Ovary (tissue), 9 donors: ENCODE measurements around the gene SH3BP4. TPM values are rescaled to one million over a fixed set of nuclear protein-coding genes. Genes with fewer than 3 reads are reported as not detected.

ENCODE experiments used
- DNase-seq, 5 donors: peaks; one replicate each; pipeline ENCODE4 v3.0.0-alpha.2; 2019 to 2020
- H3K27ac ChIP-seq, 2 donors: fragments of 200-600 bp; one replicate each; pipeline versions ENCODE4 v1.5.1 to v1.8.0; 2019 to 2022
- H3K27me3 ChIP-seq: fragments of 200-600 bp; one replicate; pipeline ENCODE4 v1.8.0; 2022
- H3K36me3 ChIP-seq: fragments of 200-600 bp; sonication (generic); one replicate; pipeline ENCODE4 v1.5.1; 2019
- H3K4me1 ChIP-seq: one replicate; pipeline ENCODE4 v1.8.1; 2013; ENCODE audit warnings: mild to moderate bottlenecking, moderate library complexity; ENCODE audit not compliant: insufficient read depth
- H3K4me3 ChIP-seq: fragments of 200-600 bp; sonication (generic); one replicate; pipeline ENCODE4 v1.5.1; 2017
- H3K9me3 ChIP-seq, 2 donors: fragments of 200-600 bp in 1 of 2; sonication (generic) in 1 of 2; one replicate each; pipeline versions ENCODE4 v1.5.1 to v1.8.1; 2013 to 2019; ENCODE audit warnings: mild to moderate bottlenecking in 1 of 2, moderate library complexity in 1 of 2
- CTCF ChIP-seq, 3 donors: fragments of 450-650 bp in 2 of 3; fragments of 200-600 bp in 1 of 3; IDR thresholded peaks; one replicate each; pipeline versions ENCODE4 v1.5.1 to v1.8.0; 2016 to 2022; ENCODE audit warnings: antibody characterized with exemption in 3 of 3, mild to moderate bottlenecking in 1 of 3
- EP300 ChIP-seq: sonication (generic); formaldehyde crosslinking; IDR thresholded peaks from one replicate; pipeline ENCODE4 v1.6.1; 2017; ENCODE audit warnings: antibody characterized with exemption
- POLR2A ChIP-seq: fragments of 450-650 bp; IDR thresholded peaks from one replicate; pipeline ENCODE4 v1.6.1; 2017; ENCODE audit warnings: antibody characterized with exemption, mild to moderate bottlenecking, moderate library complexity
- WGBS, 3 donors: extraction: QIAGEN DNeasy Blood & Tissue Kit in 1 of 3; methylation state at CpG; one replicate each; pipeline versions ENCODE4 v1.1.5 to v1.1.7; 2013 to 2017; 5-methylcytosine and 5-hydroxymethylcytosine counted together
- intact Hi-C, 4 donors: fragments of 100-400 bp; cut with DNase I; formaldehyde crosslinking; loops; one replicate each; pipeline versions ENCODE4 v1.11.0 to v1.15.1; 2022 to 2023
- polyA plus RNA-seq, 2 donors: library from polyadenylated mRNA; stranded (reverse); fragments of 200-250 nt in 1 of 2; fragments of 350-450 nt in 1 of 2; fragmentation: Illumina TruSeq in 1 of 2; extraction: RNeasy Lipid Tissue Mini Kit (QIAGEN cat#74804) in 1 of 2; gene quantifications; one replicate each; pipeline ENCODE4 v1.2.3, GENCODE V29; 2013 to 2014
- total RNA-seq, 7 donors: library from RNA; depleted of rRNA in 2 of 7; stranded (reverse); fragments of >200 nt in 2 of 7; fragmentation: NEBNext Ultra II Directional in 3 of 7; extraction: Animal tissue kit (Norgen Biotek cat#: 25700) in 3 of 7; gene quantifications; one replicate each; pipeline versions ENCODE4 v1.1.0 to v1.2.4, GENCODE V29; 2016 to 2023
- donor health status: DM: no; HTN: no; CAD: no; lungs with moderate emphysema.
- donor health status: DM: no; HTN: no; CAD: no.
- donor health status: Bipolar disorder and iron deficiency.
- donor health status: DM: yes; HTN: yes; CAD: no.
- donor health status: DM: no; HTN: no; CAD: no.
- donor health status: DM: yes; HTN: yes; CAD: no.

The SH3BP4 gene
- total and polyA plus RNA-seq, 9 donors = 20.3 to 44.9 (median 36.9) TPM

GRCh38 chr2:234989183-234989701 is 37.4 kb downstream of the SH3BP4 start:
- Histone ChIP-seq H3K4me1 (peaks cover 8% of the 10 kb centered on the region), H3K27ac (no peak overlapping the region), H3K27me3 (no peaks in the 10 kb centered on the region), H3K9me3 (no peaks in the 10 kb centered on the region), H3K36me3 (no peaks in the 10 kb centered on the region), H3K4me3 (no peak overlapping the region)
- peak in 4 of 5 donors; percentile 60 to 78 (median 74) for DNase-seq
- intact Hi-C loops = no loop called here
- 51 to 54% (median 54%) methylated on average over 13 of the region's 13 CpGs for WGBS, 3 donors
- TF ChIP-seq CTCF (IDR thresholded peaks at IDR 0.05) = no peak
- TF ChIP-seq POLR2A = no peak
- TF ChIP-seq EP300 = no peak

DNA sequence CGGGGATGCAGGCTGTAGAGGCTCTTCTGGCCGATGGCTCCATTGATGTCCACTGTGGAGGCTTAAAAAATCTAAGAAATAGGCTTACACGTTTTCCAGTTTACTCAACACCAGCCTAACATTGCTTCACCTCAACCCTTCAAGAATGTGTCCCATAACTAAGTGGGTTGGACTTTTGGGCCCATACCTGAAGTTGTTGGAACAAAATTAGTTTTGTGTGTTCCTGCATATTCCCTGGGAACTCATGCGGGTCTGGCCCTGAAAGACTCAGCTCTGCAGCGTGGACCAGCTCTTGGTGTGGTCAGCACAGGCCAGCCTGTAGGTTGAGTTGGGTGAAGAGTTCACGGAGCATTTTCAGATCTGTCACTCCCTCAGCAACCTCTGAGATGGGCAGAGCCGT is 38.5 kb downstream of the SH3BP4 start:
- Histone ChIP-seq H3K27me3 (no peaks in the 10 kb centered on the region), H3K4me1 (peaks cover 17% of the 10 kb centered on the region), H3K4me3 (no peak overlapping the region), H3K27ac (no peak overlapping the region), H3K36me3 (no peaks in the 10 kb centered on the region), H3K9me3 (no peaks in the 10 kb centered on the region)
- 93 to 96% (median 95%) methylated on average over 7 of the region's 7 CpGs for WGBS, 3 donors
- no peak for DNase-seq
- intact Hi-C loops = no loop called here
- TF ChIP-seq EP300 = no peak
- TF ChIP-seq POLR2A = no peak
- TF ChIP-seq CTCF (IDR thresholded peaks at IDR 0.05) = no peak

GRCh38 chr2:234991290-234991689 is 39.5 kb downstream of the SH3BP4 start:
- intact Hi-C loops = no loop called here
- 73 to 79% (median 77%) methylated on average over 5 of the region's 5 CpGs for WGBS, 3 donors
- Histone ChIP-seq H3K4me3 (no peak overlapping the region), H3K27me3 (no peaks in the 10 kb centered on the region), H3K4me1 (peaks cover 27% of the 10 kb centered on the region), H3K27ac (no peak overlapping the region), H3K9me3 (no peaks in the 10 kb centered on the region), H3K36me3 (no peaks in the 10 kb centered on the region)
- no peak for DNase-seq
- no peak for TF ChIP-seq CTCF (IDR thresholded peaks at IDR 0.05)
- TF ChIP-seq POLR2A = no peak
- TF ChIP-seq EP300 = no peak

- Histone ChIP-seq H3K4me1 (peaks cover 31% of the 10 kb centered on the region), H3K4me3 (no peak overlapping the region), H3K9me3 (no peaks in the 10 kb centered on the region), H3K36me3 (no peaks in the 10 kb centered on the region), H3K27ac (no peak overlapping the region), H3K27me3 (no peaks in the 10 kb centered on the region)
- 53 to 78% (median 69%) methylated on average over 6 of the region's 6 CpGs for WGBS, 3 donors
- TF ChIP-seq EP300 (no peak), POLR2A (no peak), CTCF (IDR thresholded peaks at IDR 0.05) (no peak)
- intact Hi-C loops = no loop called here
- no peak for DNase-seq
These were observed 40.0 kb downstream of the SH3BP4 start for GRCh38 chr2:234991793-234992192.
